HEK293T (cell line): Measurements from ENCODE around the gene SIN3A.
A peak's percentile ranks its signal among the peaks of the same experiment; 100 is the strongest.

Experiments
- ARNT ChIP-seq: fragments of 450-650 bp; IDR thresholded peaks from 2 replicates; pipeline ENCODE4 v1.6.1; 2017; ENCODE audit warnings: mild to moderate bottlenecking
- BHLHE40 ChIP-seq: fragments of 450-650 bp; IDR thresholded peaks from 2 replicates; pipeline ENCODE4 v1.6.1; 2016; ENCODE audit warnings: mild to moderate bottlenecking, moderate library complexity, borderline replicate concordance
- ELF4 ChIP-seq: fragments of 450-650 bp; IDR thresholded peaks from 2 replicates; pipeline ENCODE4 v1.6.1; 2017; ENCODE audit warnings: antibody characterized with exemption
- FOXK2 ChIP-seq: fragments of 450-650 bp; IDR thresholded peaks from 2 replicates; pipeline ENCODE4 v1.6.1; 2016; ENCODE audit warnings: mild to moderate bottlenecking
- FOXM1 ChIP-seq: fragments of 450-650 bp; IDR thresholded peaks from 2 replicates; pipeline ENCODE4 v1.6.1; 2017; ENCODE audit warnings: mild to moderate bottlenecking, borderline replicate concordance
- HDGF ChIP-seq: fragments of 450-650 bp; IDR thresholded peaks from 2 replicates; pipeline ENCODE4 v1.6.1; 2017; ENCODE audit warnings: antibody characterized with exemption, borderline replicate concordance
- L3MBTL2 ChIP-seq: fragments of 450-650 bp; conservative IDR thresholded peaks from 2 replicates; pipeline ENCODE4 v1.6.1; 2016; ENCODE audit warnings: mild to moderate bottlenecking
- SP1 ChIP-seq: fragments of 450-650 bp; IDR thresholded peaks from 2 replicates; pipeline ENCODE4 v1.6.1; 2017
- TARDBP ChIP-seq: fragments of 450-650 bp; IDR thresholded peaks from 2 replicates; pipeline ENCODE4 v1.6.1; 2016
- ZNF384 ChIP-seq: fragments of 450-650 bp; IDR thresholded peaks from 2 replicates; pipeline ENCODE4 v1.6.1; 2016

DNA sequence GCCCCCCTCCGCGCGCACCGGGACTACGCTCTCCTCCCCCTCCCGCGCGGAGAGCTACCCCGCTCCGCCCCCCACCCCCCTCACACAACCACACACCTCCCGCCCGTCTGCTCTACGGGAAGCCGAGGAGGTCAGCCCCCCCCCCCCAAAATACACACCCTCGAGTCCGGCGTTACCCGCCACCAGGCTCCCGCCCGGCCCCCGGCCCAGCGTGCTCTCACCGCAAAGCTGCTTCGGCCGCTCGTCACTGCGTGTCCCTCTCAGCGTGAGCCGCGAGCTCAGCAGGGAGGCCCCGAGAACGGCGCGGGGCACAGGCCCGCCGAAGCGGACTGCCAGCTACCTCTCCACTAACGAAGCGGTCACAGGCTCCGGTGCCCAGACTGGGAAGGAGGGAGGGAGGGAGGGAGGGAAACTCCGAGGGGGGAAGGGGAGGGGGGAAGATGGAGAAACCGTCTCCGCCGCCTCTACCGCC, 252 bp downstream of the SIN3A start:
- no peak for TF ChIP-seq SP1
- no peak for TF ChIP-seq TARDBP
- TF ChIP-seq ARNT: no peak
- no peak for TF ChIP-seq FOXM1
- no peak for TF ChIP-seq FOXK2
- TF ChIP-seq BHLHE40: no peak
- no peak for TF ChIP-seq ZNF384
- no peak for TF ChIP-seq ELF4
- no peak for TF ChIP-seq HDGF
- 0 out of 2 replicates have a peak, but pooled peaks have one; percentile 32 for TF ChIP-seq L3MBTL2
